NOMO-1 treated with DMSO at 0.1 percent for 48 hours (cell line): ENCODE measurements around the gene RAPGEF5.

Experiments used
- DNase-seq: peaks from one replicate; lab custom pipeline; 2025; ENCODE audit not compliant: unreplicated experiment; lab: John Stamatoyannopoulos, UW

The RAPGEF5 gene

DNA sequence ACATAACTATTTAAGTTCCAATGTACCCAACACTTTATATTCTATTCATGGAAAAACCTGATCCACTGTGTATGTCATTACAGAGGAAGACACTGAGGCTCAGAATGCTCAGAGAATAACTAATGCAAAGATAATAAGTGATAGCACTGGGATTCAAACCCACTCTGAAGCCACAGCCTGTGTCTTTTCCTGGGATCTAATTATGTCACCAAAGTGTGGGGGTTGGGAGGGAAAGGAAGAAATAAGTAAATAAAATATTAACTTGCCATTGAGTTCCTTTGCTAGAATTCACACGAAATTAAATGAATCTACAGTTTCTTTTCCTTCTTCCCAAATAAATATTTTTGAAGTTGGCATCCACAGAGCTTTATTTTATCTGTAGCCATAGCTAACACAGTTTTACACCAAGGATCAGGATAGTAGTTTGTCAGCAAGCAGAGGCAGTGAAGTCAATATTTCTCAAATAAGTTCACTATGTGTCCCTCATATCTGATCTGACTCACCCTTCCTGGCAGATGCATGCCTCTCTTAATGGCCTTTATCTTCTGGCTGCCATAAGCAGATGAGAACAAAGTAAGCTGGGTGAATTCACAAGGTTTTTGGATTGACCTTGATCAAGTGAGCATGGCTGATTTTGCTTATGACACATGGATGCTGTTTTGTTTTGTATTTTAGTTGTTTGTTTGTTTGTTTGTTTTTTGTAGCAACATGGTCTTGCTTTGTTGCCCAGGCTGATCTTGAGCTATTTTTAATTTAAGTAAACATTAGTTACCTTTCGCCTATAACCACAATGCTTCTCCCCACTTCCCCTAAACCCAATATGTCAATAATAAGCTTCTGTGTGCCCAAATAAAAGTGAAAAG lies 6.3 kb downstream of the RAPGEF5 start:
- no peak for DNase-seq

DNA sequence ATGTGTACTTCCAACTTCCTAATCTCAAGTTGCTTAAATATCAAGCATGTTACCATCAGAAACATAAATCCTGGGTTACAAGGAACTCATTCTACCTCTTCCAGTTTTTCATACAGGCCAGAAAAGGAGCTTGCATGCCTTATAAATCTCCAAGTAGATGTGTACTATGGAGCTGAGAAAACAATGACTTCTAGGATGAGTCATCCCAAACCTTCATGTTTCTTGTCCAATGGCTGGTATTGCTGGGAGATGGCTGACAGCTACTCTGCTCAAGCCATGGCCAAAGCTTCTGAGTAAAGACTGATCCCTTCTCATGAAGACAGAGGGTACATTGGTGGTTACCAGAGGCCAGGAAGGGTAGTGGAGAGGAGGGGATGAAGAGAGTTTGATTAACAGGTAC lies 8.6 kb downstream of the RAPGEF5 start:
- no peak for DNase-seq

DNA sequence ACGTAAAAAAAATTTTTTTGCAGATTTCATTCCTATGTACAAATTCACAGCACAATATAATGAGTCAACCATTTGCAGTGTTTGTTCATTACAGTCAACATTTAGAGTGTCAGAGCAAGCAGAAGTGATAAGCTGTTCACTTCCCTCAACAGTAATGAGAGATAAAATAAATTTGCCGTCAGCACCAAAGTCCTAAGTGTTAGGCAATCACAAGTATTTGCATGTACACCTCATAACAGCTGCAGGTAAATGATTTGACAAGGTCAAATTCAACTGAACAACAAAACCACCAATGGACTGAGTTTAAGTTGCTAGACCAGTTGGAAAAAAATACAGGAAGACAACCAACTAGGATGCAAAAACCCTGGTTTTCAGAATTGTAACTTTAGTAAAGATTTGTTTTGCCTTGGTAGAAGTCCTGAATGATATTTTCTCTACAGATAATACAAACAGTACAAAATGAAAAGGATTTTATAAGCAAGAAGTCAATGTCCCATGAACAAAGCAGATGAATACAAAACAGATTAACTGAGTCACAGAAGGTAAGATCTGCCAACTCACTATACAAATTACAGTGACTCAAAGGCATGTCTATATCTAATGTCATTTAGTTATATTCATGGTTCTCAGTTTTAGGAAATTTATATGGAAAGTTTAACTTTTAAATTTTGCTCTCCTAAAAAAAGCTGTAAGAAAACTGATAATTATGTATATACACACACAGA lies 10.4 kb downstream of the RAPGEF5 start:
- no peak for DNase-seq

DNA sequence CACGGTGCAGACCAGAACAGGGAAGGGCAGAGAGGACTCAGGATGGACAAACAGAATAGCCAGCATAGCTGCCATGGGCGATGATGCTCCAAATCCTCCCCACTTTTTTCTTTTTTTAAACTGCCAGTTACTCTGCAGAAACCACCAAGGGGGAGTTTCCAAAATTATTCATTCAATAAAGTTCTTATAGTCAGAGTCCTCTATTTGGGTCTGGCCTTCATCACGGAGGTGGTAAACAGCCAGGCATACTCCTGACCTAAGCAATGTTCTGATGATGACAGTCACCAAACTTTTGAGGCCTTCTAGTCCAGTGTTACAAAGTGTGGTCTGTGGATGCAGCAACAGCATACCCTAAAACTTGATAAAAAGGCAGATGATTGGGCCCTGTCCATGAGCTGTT lies 12.3 kb downstream of the RAPGEF5 start:
- no peak for DNase-seq

DNA sequence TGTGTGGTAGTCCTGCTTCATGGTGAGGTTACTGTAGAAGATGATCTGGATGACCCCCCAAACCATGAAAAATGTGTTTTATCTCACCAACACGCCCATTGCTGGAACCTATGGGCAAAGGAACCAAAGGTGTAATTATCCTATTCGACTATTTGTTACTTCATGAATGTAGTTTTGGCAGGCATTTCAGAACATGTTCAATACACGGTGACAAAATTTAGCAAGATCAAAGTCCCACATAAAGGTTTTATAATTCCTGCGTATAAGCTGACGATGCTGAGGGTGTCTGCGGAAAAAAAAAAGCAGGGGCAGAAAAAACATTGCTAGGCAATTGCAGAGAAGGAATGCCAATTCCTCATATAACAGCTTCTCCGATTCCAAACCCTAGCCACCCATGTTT lies 13.3 kb downstream of the RAPGEF5 start:
- DNase-seq, result no peak

DNA sequence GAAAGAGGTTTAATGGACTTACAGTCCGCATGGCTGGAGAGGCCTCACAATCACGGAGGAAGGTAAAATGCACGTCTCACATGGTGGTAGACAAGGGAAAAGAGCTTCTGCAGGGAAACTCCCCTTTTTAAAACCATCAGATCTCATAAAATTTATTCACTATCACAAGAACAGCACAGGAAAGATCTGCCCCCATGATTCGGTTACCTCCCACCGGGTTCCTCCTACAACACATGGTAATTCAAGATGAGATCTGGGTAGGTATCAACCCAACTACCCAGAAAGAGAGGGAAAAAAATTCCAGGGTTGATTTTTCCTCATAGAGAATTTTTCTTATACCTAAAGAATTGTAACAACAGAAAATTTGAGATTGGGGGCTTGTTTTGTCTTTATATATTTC lies 13.9 kb downstream of the RAPGEF5 start:
- no peak for DNase-seq

DNA sequence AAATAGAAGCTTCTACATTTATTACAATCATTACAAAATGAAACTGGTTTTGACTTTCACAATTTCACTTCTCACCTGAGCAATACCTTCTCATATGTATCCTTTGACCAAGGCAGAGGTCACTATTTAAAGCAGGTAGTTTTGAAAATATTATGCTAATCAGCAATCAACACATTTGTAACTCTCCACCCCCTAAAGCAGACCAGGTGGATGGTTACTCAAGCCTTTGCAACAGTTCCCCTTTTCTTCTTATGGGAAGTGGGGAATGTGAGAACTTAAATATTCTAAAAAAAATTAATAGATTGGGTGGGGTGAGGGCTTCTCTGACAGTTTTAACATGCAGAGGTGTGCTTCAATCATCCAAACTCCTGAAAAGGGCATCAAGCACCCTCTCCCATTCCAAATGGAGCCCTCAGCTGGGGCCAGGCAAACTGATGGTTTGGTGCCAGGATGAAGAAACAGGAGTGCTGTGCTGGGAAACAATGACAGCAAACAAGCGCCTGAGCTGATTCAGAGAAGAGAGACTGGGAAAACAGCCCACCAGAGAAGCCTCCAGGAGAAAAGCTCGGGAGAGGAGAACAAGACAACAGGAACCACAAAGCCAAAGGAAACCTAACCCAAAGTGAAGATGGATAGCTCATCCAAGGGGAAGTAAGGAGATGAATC lies 17.1 kb downstream of the RAPGEF5 start:
- no peak for DNase-seq

DNA sequence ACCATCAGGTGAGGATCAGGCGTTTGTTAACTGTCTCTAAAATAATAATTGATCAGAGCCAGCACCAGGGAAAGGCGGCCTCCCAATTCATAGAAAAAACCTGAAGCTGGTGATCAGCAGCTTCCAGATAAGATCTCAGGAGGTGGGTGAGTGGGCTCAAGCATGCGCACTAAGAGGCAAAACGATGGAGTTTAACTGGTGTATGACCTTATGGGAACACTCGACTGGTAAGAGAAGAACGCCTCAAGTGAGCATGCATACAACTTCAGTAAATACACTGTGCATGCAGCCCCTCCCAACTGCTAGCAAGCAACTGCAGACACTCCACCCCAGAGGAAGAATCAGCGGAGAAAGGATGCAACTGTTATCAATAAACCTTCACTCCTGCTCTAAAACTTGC lies 18.1 kb downstream of the RAPGEF5 start:
- DNase-seq, result no peak

DNA sequence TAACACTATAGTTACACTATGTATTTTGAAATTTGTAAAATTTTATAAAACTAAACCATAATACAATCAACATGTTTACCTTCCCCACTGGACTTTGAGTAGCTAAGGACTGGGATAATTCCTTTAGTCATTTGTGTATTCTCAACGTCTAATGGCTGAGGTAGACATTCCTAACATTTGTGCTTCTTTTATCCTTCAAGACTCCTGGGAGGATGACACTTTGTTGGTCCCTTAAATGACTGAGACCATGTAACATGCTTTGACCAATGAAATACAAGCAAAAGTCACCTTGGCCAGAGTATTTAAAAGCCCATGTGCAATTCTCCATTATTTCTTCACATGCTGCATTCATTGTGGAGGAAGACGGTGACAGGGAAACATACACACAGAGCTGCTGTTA lies 18.5 kb downstream of the RAPGEF5 start:
- DNase-seq, result no peak

DNA sequence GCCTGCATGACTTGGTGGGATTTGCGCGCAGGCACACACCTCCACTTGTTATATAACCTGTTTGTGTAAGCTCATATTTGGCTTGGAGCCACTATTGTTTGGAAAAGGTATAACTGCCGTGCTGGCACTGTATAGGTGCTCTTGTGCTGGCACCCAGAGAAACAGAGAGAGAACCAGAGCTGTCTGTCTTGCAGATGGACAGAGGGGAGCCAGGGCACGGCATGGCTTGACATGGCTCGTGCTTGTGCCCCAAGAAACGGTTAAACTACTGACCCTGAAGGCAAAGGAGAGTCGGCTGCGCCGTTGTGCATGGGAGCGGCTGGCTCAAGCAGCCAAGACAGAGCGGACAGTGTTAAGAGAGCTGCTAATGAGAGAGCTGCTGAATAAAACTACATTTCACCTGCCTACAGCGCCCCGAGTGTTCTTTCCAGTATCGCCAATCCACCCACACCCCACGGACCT lies 23.2 kb downstream of the RAPGEF5 start:
- no peak for DNase-seq

DNA sequence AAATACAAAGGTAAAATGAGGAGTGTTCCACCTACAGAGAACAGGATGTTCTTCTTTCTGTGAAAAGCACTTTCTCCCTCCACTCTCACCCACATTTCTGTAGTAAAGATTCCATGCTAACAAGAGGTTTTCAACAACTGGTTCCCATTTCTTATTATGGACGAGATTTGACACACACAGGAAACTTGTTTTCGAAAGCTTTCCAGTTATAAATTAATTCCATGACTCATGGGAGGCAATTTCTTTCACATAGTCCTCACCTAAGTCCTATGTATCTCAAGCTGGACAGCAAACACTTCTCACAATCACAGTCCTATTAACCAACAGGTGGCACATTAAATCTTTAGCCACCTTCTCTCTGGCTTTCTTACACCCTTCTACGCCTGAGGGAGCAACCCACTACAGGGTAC lies 24.5 kb downstream of the RAPGEF5 start:
- no peak for DNase-seq

DNA sequence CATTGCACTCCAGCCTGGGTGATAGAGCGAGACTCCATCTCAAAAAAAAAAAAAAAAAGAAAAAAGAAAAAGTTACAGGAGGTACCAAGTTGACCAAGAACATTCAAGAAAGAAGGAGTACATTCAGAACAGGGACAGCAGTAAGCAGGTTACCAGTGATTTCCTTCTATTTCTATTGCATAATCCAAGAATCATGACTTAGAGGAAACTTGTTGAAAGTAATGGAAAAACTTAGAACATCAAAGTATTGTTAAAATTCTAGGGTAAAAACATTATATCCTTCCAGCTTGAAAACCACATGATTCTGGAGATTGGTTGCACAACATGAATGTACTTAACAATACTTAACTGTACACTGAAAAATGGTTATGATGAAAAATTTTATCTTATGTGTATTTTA lies 25.2 kb downstream of the RAPGEF5 start:
- DNase-seq, result no peak

DNA sequence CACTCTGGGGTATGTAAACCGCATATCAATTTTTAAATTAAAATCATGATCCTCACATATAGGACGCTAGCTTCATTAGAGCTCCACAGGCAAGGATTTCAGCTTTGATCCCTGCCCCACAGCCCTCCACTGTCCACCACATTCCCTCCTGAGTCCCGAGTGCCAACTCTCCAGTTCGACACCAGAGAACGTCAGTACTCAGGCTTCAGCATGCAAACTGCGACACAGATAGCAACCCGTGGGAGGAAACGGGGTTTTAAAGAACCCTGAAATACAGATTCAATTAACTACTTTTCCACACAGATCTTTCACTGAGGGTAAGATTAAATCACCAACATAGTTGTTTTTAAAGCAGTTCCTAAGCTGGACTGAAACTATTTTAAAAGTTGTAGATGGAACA lies 26.1 kb downstream of the RAPGEF5 start:
- DNase-seq, result no peak

DNA sequence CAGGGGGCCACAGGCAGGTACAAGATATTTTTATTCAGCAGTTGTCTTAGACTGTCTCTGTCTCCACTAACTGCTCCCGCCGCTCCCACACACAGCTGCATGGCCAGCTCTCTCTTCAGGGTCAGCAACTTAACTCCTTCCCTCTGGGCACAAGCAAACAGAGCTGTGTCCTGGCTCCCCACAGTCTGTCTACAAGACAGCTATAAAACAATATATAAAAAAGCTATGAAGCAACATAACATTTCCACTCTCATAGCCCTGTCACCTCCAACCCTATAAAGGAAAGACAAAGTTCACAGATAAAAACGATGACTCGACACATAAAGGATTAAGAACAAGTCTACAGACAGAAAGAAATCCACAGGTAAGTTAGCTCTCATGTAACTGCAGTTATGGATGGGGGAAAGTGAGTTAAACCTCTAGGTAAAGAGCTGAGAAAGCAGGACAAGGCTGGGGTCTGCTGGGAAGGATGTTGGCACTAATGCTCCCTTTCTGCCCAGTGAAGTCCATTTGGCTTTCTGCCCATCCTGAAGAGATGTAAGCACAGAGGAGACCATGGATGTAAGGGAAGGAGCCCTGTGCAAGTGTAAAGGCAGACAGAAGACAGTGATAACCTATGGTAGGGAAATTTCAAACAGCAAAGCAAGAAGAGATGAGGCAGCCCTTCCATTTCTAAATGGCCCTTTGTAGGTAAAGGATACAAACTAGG lies 27.0 kb downstream of the RAPGEF5 start:
- DNase-seq, result no peak

DNA sequence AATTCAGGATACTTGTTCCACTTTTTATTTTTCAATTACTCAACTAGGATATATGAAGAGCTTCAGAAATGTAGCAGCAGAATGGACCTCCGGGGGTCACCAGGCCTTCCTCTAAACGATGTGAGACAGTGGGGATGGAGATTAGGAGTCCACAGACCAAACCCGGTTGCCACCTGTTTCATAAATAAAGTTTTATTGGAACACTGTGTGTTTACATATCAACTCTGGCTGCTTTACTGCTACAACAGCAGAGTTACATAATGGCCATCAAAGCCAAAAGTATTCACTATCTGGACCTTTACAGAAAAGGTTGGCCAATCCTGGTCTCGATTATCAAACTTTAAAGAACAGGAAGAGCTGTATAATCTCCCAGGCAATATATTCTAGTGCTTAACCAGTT lies 30.8 kb downstream of the RAPGEF5 start:
- no peak for DNase-seq

DNA sequence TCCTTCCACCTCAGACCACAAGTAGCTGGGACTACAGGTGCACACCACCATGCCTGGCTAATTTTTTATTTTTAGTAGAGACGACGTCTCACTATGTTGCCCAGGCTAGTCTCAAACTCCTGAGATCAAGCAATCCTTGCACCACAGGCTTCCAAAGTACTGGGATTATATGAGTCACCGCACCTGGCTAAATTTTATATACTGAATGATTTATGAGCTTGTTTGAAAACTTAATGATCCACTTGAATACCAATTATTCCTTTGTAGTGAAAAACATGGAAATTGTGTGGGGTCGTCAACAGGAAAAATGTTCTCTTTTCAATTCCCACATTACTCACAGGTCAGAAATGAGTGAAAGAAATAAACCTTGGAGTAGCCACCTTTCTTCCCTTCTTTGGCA lies 31.3 kb downstream of the RAPGEF5 start:
- no peak for DNase-seq

DNA sequence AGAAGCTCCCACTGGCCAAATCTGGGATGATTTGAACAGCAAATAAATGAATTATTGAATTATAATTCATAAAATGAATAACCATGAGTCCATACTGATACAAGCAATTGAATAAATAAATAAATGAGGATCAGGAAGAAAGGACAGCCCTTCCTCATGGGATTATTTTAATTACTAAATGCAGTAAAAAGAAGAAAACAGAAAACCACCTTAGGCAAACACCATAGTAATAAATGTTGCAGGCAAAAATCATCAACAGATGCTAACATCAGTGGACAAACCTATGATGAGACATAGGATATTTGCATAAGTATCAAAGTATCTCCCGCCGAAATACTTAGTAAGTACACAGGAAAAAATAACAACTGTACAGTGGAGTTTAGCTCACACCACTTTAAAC lies 33.2 kb downstream of the RAPGEF5 start:
- no peak for DNase-seq

DNA sequence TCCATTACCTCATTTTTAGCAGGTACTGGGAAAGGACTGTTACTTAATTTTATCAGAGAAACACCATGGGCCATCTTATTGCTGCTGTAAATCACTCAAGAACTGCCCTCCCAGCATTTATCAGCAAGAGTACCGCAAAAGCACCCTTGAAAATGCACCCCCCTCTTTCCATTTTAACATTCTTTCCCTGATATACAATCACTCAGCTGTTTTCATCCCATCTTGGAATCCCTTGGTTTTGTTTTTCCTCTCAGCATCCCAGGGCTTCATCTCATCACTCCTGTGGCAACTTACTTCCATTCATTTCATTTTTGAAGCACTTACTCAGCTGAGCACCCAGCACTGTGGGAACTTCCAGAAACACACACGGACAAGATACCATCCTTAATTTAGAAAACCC lies 36.5 kb downstream of the RAPGEF5 start:
- DNase-seq, result no peak

DNA sequence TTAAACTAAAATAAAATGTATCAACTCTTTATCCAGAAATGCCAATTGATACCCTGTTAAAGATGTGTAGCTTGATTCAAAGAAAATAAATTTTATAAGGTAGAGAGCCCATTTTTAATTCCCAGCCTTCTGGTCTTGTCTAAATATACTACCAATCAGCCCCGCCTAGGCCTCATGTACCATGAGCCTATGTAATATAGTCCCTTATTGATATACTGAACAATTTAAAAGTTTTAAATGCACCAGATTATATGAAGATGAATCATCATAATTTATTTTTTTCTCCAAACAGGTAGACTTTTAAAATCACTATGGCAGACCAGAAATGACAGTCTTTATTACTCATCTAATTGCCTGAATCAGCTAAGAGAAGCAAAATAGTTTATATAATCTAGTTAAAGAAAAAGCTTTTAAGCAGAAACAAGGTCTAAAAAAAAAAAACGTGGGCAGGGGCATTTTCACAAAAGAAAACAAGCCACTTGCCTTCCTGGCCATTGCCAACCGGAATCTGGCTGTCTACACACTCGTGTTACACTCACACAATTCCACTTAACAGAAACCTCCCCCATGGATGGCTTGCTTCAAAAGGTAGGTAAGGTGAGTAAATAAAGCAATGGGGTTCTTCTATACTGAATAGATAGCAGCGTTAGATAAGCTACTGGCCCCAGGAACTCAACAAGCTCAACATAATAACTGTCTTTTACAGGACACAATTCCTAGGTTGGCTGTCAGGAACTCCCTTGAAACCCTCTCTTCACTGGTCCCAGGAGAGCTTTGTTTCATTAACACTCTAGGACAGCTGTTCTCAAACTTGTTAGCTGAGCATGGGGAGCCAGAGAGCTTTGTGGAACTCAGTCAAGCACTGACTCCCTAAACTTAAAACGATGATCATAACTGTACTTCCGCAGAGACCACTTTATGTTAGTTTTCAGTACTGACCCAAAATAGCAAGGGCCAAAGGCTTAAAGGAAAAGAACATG lies 37.2 kb downstream of the RAPGEF5 start:
- no peak for DNase-seq

DNA sequence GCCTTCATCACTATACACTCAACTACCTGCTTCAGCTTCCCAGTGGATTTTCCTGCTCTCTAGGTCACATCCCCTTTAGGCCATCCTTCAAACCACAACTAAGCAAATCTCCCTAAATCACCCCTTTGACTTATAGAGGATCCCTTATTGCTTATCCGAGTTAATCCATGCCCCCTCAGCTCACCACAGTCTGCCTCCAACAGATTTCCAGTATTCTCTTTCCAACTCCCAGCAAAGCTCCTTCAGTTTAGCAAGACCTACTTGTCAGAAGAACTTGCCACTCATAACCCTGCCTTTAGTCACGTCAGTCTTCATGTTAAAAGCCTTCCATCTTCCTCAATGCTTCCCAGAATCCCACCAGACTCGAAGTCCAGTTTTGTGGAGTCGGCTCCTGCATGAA lies 38.6 kb downstream of the RAPGEF5 start:
- DNase-seq, result no peak
